ENCODE data around the gene ALKAL2. TPM values are rescaled to one million over a fixed set of nuclear protein-coding genes. Genes with fewer than 3 reads are reported as not detected.

ALKAL2 gene
- total RNA-seq, 4 donors from 2014 or later: 21.9 to 96.6 (median 46.1) TPM

GRCh38 chr2:282371-283263 is 5.3 kb downstream of the ALKAL2 start:
- Histone ChIP-seq H3K4me3 (no peak overlapping the region), H3K27ac (no peak overlapping the region), H3K27me3 (peaks cover 0 to 16% of the 10 kb centered on the region in 2 donors), H3K9me3 (no peaks in the 10 kb centered on the region), H3K36me3 (peaks cover 0 to 51% (median 0%) of the 10 kb centered on the region in 3 donors), H3K4me1 (peaks cover 0 to 28% (median 2%) of the 10 kb centered on the region in 4 donors)
- no peak for DNase-seq (ENCODE audit: low spot score in 2 of 2)
- 93% methylated on average over 12 of the region's 12 CpGs for WGBS, 2 donors
- TF ChIP-seq, protein P1, sequence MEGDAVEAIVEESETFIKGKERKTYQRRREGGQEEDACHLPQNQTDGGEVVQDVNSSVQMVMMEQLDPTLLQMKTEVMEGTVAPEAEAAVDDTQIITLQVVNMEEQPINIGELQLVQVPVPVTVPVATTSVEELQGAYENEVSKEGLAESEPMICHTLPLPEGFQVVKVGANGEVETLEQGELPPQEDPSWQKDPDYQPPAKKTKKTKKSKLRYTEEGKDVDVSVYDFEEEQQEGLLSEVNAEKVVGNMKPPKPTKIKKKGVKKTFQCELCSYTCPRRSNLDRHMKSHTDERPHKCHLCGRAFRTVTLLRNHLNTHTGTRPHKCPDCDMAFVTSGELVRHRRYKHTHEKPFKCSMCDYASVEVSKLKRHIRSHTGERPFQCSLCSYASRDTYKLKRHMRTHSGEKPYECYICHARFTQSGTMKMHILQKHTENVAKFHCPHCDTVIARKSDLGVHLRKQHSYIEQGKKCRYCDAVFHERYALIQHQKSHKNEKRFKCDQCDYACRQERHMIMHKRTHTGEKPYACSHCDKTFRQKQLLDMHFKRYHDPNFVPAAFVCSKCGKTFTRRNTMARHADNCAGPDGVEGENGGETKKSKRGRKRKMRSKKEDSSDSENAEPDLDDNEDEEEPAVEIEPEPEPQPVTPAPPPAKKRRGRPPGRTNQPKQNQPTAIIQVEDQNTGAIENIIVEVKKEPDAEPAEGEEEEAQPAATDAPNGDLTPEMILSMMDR (IDR thresholded peaks at IDR 0.05): no peak
- TF ChIP-seq POLR2A (IDR thresholded peaks at IDR 0.05): no peak
- TF ChIP-seq EP300 (IDR thresholded peaks at IDR 0.05): no peak

- H3K4me1 ChIP-seq: peaks cover 0 to 18% (median 0%) of the 10 kb centered on the region in 4 donors
- H3K27me3 ChIP-seq: peaks cover 0 to 5% of the 10 kb centered on the region in 2 donors
- H3K4me3 ChIP-seq: no peak overlapping the region
- H3K27ac ChIP-seq: no peak overlapping the region
- TF ChIP-seq POLR2A (IDR thresholded peaks at IDR 0.05): no peak
- TF ChIP-seq, protein P1 (IDR thresholded peaks at IDR 0.05): no peak
- TF ChIP-seq EP300 (IDR thresholded peaks at IDR 0.05): no peak
- peaks cover 0 to 59% (median 0%) of the 10 kb centered on the region in 3 donors for H3K36me3 ChIP-seq
- no peak for DNase-seq (ENCODE audit: low spot score in 2 of 2)
- no peaks in the 10 kb centered on the region for H3K9me3 ChIP-seq
- WGBS, 2 donors: 89 to 95% methylated on average over 9 of the region's 9 CpGs
Measured at GRCh38 chr2:281381-281780, 6.5 kb downstream of the ALKAL2 start.

DNA sequence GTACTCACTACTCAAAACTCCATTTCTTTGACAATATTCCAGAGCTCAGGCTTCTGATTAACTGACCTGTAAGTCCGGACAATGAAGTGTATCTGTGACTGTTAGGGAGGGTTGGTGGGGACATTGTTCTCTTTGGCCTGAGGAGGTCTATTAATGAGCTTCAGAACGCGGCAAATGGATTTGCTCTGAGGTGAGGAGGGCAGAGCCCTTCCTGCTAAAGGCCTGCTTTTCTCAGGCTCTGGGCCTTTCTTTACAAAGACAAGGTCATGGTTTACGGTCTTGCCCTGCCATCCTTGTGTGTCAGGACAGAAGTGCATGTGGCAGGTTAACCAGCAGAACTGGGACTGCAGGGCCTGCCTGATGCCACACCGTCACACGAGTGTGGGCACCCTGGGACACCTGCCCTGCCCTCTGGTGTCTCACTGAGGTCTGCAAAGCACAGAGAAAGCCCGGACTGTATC is 7.2 kb downstream of the ALKAL2 start:
- no peak for TF ChIP-seq POLR2A (IDR thresholded peaks at IDR 0.05)
- TF ChIP-seq, protein P1 (IDR thresholded peaks at IDR 0.05): no peak
- TF ChIP-seq EP300 (IDR thresholded peaks at IDR 0.05): no peak
- Histone ChIP-seq H3K27ac (no peak overlapping the region), H3K4me3 (no peak overlapping the region), H3K36me3 (peaks cover 0 to 66% (median 0%) of the 10 kb centered on the region in 3 donors), H3K4me1 (peaks cover 0 to 14% (median 0%) of the 10 kb centered on the region in 4 donors), H3K9me3 (no peaks in the 10 kb centered on the region), H3K27me3 (no peaks in the 10 kb centered on the region)
- WGBS, 2 donors: 68 to 71% methylated on average over 7 of the region's 7 CpGs
- DNase-seq (ENCODE audit: low spot score in 2 of 2): no peak

GRCh38 chr2:279956-280649 is 7.8 kb downstream of the ALKAL2 start:
- DNase-seq (ENCODE audit: low spot score in 2 of 2): no peak
- TF ChIP-seq, protein P1 (IDR thresholded peaks at IDR 0.05): no peak
- no peak for TF ChIP-seq POLR2A (IDR thresholded peaks at IDR 0.05)
- no peak for TF ChIP-seq EP300 (IDR thresholded peaks at IDR 0.05)
- H3K4me3 ChIP-seq: no peak overlapping the region
- no peaks in the 10 kb centered on the region for H3K9me3 ChIP-seq
- H3K4me1 ChIP-seq: peaks cover 0 to 8% (median 0%) of the 10 kb centered on the region in 4 donors
- WGBS, 2 donors: 93 to 94% methylated on average over 4 of the region's 4 CpGs
- peaks cover 0 to 72% (median 0%) of the 10 kb centered on the region in 3 donors for H3K36me3 ChIP-seq
- no peak overlapping the region for H3K27ac ChIP-seq
- no peaks in the 10 kb centered on the region for H3K27me3 ChIP-seq

Measured in tibial nerve (tissue), 4 donors.